Muscle of leg (tissue), 11 donors: ENCODE data around the gene EIF3F. TPM values are rescaled to one million over a fixed set of nuclear protein-coding genes. Genes with fewer than 3 reads are reported as not detected.

Experiments used
- DNase-seq: peaks from one replicate; pipeline ENCODE4 v3.0.0; 2013
- H3K27ac ChIP-seq: one replicate; pipeline ENCODE4 v1.5.1; 2013; ENCODE audit warnings: mild to moderate bottlenecking, low read length, control low read depth
- H3K27me3 ChIP-seq: one replicate; pipeline ENCODE4 v1.6.1; 2013; ENCODE audit warnings: low read length; ENCODE audit not compliant: control insufficient read depth, insufficient read depth
- H3K36me3 ChIP-seq: one replicate; pipeline ENCODE4 v1.6.1; 2013; ENCODE audit warnings: low read length; ENCODE audit not compliant: control insufficient read depth, insufficient read depth
- H3K4me1 ChIP-seq: one replicate; pipeline ENCODE4 v1.6.1; 2013; ENCODE audit warnings: low read length; ENCODE audit not compliant: control insufficient read depth, insufficient read depth
- H3K4me3 ChIP-seq: one replicate; pipeline ENCODE4 v1.5.1; 2013; ENCODE audit warnings: low read length, control low read depth
- H3K9me3 ChIP-seq: replicated peaks from 2 replicates; pipeline ENCODE4 v1.6.1; 2013; ENCODE audit warnings: low read depth, low read length; ENCODE audit not compliant: control insufficient read depth
- WGBS: methylation state at CpG from one replicate; pipeline ENCODE4 v1.1.5; 2013; ENCODE audit warnings: missing lambda C conversion rate; ENCODE audit not compliant: insufficient coverage; 5-methylcytosine and 5-hydroxymethylcytosine counted together
- polyA plus RNA-seq, 8 donors: library from polyadenylated mRNA; unstranded; fragments of 120-200 nt; gene quantifications; one replicate each; pipeline versions ENCODE4 v1.2.1 to v1.2.3, GENCODE V29; 2013; ENCODE audit warnings: inconsistent platforms in 1 of 8, low replicate concordance in 1 of 8; ENCODE audit not compliant: insufficient read length in 8 of 8, insufficient read depth in 1 of 8
- total RNA-seq: library from RNA; stranded (reverse); fragments of 120-200 nt; gene quantifications from one replicate; pipeline ENCODE4 v1.2.4, GENCODE V29; 2013

The EIF3F gene
- total and polyA plus RNA-seq, 9 donors, result 386 to 452 (median 417) TPM

DNA sequence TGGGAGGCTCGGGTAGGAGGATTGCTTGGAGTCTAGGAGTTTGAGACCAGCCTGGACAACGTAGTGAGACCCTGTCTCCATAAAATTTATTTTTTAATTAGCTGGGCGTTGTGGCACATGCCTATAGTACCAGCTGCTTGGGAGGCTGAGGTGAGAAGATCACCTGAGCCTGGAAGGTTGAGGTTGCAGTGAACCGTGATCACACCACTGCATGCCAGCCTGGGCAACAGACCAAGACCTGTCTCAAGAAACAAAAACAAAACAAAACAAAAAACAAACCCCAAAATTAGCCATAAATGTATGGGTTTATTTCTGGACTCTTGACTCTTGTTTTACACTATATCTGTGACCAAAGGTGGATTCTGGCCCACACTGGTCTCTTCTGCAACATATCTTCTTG lies 41.6 kb downstream of the EIF3F start:
- no peak overlapping the region for H3K27ac ChIP-seq
- no peaks in the 10 kb centered on the region for H3K9me3 ChIP-seq
- no CpG with 5 or more reads among the region's 4 CpGs for WGBS
- H3K36me3 ChIP-seq, result no peaks in the 10 kb centered on the region
- peaks cover 24% of the 10 kb centered on the region for H3K27me3 ChIP-seq
- H3K4me1 ChIP-seq, result peaks cover 12% of the 10 kb centered on the region
- no peak for DNase-seq
- no peak overlapping the region for H3K4me3 ChIP-seq

DNA sequence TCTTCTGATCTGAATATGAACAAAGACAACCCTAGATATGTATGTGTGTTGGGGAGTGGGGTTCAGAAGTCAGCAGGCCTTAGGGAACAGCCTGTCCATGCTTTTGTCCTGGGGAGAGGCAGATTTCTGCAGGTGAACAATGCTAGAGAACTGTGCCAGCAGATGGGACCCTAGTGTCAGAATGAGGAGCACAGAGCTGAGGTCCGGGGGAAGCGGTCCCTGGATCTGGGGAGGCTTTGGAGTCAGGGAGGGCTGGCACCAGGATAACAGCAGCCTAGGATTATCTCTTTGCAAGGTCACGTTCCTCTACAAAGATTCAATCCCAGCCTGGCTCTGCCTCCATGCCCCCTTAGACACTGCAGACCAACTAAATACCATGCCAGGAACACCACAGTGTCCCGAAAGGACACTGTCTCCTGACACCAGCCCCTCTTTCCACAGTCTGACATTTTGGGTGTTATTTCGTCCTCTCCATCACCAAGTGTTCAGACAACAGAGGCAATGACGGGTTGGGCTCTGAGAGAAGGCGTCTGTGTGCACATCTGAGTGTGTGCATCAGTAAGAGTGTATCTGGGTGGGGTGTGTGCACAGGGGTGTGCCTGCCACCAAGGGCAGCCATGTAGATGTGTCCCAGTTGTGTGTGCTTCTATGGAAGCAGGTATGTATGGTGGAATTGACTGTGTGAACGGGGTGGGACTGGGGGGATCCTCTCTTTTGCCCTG lies 43.5 kb downstream of the EIF3F start:
- no peak for DNase-seq
- WGBS, result 79% methylated on average over 5 of the region's 8 CpGs
- no peaks in the 10 kb centered on the region for H3K9me3 ChIP-seq
- H3K4me3 ChIP-seq, result no peak overlapping the region
- peaks cover 19% of the 10 kb centered on the region for H3K27me3 ChIP-seq
- no peak overlapping the region for H3K27ac ChIP-seq
- H3K36me3 ChIP-seq, result no peaks in the 10 kb centered on the region
- peaks cover 12% of the 10 kb centered on the region for H3K4me1 ChIP-seq

DNA sequence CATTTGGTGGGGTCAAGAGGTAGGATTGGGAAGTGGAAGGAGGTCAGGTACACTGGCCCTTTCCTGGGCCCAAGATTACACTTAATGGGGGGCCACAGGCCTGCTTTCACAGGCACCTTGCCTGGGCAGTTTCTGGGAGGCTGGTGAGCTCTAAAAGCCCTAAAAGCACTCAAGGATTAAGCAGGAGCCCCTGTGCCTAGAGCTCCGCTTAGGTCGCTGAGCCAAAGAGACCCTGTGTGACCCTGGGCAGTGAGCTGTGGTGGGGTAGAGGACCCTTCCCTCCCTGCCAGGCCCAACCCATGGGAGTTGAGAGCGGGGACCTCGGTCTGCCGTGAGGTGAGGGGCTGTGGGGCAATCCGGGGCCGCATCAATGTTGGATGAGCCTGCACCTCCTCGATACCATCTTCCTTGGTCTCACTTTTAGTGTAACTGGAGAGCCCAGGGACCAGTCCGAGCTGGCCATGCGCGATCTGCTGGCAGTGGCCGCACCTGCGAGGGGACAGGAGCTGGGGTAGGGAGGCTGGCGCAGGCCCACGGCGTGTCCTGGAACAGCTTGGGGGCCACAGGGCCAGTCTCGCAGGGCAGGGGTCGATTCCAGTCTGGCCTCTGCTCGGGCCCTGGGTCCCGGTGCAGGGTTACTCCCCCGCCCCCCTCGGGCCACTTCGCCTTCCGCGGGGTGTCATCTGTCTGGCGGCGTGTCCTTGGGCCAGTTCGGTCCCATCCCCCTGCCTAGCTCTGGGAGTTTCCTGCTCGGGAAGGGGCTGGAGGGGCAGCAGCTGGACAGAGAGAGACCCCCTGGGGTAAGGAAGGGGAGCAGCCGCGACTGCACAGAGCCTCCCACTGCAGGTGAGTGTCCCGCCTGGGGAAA lies 44.3 kb downstream of the EIF3F start:
- no peaks in the 10 kb centered on the region for H3K36me3 ChIP-seq
- no peak for DNase-seq
- H3K9me3 ChIP-seq, result no peaks in the 10 kb centered on the region
- H3K4me3 ChIP-seq, result no peak overlapping the region
- WGBS, result 59% methylated on average over 23 of the region's 32 CpGs
- H3K27me3 ChIP-seq, result peaks cover 19% of the 10 kb centered on the region
- H3K27ac ChIP-seq, result no peak overlapping the region
- peaks cover 12% of the 10 kb centered on the region for H3K4me1 ChIP-seq

DNA sequence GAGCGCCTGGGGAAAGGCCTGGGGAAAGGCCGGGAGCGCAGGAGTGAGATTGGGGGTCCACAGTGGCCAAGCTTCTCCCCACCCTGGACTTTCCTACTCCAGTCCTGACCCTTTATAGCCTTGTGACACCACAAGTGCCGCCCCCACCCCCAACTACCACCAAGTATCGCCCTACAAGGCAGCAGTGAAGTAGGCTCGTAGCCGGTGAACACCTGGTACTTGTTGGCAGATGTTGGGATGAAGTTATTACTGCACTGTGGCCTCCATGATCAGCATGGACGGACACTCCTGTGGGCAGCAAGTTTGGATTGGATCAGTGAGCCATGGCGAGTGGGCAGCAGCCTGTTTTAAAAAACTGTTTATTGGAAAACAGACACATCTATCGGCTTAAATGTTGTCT lies 45.0 kb downstream of the EIF3F start:
- H3K27ac ChIP-seq, result no peak overlapping the region
- H3K27me3 ChIP-seq, result peaks cover 19% of the 10 kb centered on the region
- no peak overlapping the region for H3K4me3 ChIP-seq
- WGBS, result 83% methylated on average over 4 of the region's 10 CpGs
- no peaks in the 10 kb centered on the region for H3K36me3 ChIP-seq
- peaks cover 12% of the 10 kb centered on the region for H3K4me1 ChIP-seq
- no peaks in the 10 kb centered on the region for H3K9me3 ChIP-seq
- no peak for DNase-seq

DNA sequence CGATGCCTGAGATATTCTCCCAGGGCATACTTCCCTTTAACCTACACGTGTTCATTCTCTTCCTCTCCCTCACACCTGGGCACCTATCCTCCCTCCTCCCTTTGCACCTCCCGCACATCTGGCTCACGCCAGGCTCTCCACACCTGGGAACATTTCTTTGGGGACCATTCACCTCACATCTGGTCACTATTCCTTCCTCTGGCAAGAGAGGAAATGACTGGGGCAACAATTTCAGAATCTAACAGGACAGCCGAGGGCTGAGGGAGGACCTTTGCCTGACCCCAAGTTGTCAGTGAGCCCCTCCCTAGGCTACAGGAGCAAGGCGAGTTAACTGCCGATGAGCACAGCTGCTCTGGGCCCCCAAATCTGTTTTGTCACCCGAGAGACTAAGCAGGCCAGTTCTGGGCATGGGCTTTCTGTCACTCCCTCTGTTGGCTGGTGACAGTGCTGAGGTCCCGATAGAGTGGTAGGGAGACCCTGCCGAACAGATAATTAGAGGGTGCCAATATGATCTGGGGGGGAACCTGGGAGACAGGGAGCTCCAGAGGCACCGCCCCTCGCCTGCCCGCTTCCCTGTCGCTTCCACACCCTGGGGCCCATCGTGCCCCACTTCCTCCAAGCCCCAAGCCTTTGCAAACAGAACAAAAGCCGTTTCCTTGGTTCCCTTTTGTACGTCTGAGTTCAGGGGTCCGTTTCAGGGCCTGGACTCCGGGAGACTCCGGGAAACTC lies 45.6 kb downstream of the EIF3F start:
- WGBS, result 19% methylated on average over 13 of the region's 20 CpGs

DNA sequence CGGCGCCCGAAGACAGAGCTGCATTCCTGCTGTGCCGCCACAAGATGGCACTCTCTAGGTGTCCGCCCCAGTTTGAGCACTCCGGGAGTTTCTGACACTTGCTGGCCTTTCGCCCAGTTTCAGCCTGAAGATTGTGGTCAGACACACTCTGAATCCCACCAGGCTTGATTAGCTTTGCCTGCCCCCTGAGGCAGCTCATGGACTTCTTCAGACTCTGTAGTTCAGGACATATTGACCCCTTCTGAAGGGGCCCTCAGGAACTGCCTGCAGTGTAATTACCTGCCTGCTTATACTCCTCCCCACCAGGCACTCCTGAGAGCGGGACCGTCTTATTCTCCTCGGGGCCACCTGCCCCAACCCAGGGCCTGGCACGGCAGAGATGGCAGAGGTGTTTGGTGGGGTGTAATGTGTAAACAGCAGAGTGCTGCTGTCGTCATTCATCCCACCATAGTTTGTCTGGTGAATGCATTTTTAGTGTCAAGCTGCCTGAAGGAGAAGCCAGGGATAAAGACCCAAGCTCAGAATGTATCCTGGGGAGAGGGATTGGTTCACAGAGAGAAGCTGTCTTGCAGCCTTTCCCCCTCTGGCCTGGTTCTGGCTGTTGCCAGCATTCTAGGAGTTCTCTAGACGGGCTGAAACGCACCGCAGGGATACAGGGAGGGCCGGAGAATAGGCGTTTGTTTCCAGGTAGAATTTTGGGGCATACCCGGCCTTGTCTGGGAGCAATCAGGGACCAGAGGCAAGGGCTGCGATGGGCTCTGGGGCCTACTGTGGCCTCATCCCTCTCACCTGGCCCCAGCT lies 46.4 kb downstream of the EIF3F start:
- Histone ChIP-seq H3K9me3 (no peaks in the 10 kb centered on the region), H3K27me3 (peaks cover 20% of the 10 kb centered on the region), H3K27ac (no peak overlapping the region), H3K4me1 (peaks cover 12% of the 10 kb centered on the region), H3K36me3 (no peaks in the 10 kb centered on the region), H3K4me3 (no peak overlapping the region)
- DNase-seq, result peak; percentile 91
- 41% methylated on average over 15 of the region's 19 CpGs for WGBS

More for the DNA sequence above, 45.6 kb downstream of the EIF3F start:
- Histone ChIP-seq H3K4me1 (peaks cover 12% of the 10 kb centered on the region), H3K27ac (no peak overlapping the region), H3K36me3 (no peaks in the 10 kb centered on the region), H3K9me3 (no peaks in the 10 kb centered on the region), H3K27me3 (peaks cover 17% of the 10 kb centered on the region), H3K4me3 (no peak overlapping the region)
- no peak for DNase-seq

DNA sequence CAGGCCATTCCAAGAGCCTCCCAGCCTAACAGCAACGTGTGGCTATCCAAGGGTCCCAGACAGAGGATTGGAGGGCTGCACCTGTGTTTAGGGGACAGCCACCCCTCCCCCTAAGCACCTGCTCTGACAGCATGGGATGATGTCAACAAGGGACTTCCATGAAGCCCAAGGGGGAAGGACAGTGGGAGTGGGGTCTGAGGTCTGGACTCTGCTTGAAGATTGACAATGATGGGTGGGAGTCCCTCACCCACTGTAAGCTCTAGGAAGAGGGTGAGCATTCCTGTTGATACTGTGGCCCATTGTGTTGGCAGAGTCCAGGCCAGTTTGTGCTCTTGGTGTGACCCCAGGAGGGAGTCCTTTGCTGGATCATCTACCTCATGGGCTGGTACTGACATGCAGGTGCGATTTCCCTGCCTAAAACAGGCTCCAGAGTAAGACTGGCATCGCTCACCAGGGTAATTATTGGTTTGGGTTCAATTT lies 47.0 kb downstream of the EIF3F start:
- Histone ChIP-seq H3K4me3 (no peak overlapping the region), H3K9me3 (no peaks in the 10 kb centered on the region), H3K27ac (no peak overlapping the region), H3K4me1 (peaks cover 12% of the 10 kb centered on the region), H3K36me3 (no peaks in the 10 kb centered on the region), H3K27me3 (peaks cover 17% of the 10 kb centered on the region)
- DNase-seq, result no peak
- no CpG with 5 or more reads among the region's 3 CpGs for WGBS

DNA sequence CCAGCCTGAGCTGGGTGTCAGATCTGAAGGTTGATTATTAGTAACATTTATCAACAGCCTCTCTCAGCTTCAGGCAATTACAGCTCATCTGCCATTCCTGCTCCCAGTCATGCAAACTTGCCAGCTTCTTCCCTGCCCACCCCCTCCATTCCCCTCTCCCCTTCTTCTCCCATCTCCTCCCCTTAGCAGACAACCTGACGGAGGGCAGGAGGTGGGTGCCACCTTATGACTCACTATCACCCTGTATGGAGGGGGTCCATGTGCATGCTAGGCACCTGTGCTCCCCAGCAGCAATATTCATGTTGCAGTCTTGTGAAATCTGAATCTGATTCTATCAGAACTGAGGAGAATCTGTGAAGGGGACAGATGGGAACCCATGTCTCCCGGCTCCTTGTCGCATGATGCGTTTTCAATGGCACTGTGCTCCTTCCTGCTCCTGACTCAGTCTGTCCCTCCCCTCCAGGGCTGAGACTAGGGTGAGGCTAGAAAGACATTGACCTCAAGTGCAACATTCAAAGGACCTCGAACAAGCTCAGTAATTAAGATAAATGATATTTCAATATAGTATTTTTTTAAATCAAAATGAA lies 47.6 kb downstream of the EIF3F start:
- no peak overlapping the region for H3K4me3 ChIP-seq
- DNase-seq, result no peak
- H3K9me3 ChIP-seq, result no peaks in the 10 kb centered on the region
- peaks cover 14% of the 10 kb centered on the region for H3K27me3 ChIP-seq
- no peak overlapping the region for H3K27ac ChIP-seq
- peaks cover 12% of the 10 kb centered on the region for H3K4me1 ChIP-seq
- no peaks in the 10 kb centered on the region for H3K36me3 ChIP-seq
- WGBS, result no CpG with 5 or more reads among the region's 5 CpGs

DNA sequence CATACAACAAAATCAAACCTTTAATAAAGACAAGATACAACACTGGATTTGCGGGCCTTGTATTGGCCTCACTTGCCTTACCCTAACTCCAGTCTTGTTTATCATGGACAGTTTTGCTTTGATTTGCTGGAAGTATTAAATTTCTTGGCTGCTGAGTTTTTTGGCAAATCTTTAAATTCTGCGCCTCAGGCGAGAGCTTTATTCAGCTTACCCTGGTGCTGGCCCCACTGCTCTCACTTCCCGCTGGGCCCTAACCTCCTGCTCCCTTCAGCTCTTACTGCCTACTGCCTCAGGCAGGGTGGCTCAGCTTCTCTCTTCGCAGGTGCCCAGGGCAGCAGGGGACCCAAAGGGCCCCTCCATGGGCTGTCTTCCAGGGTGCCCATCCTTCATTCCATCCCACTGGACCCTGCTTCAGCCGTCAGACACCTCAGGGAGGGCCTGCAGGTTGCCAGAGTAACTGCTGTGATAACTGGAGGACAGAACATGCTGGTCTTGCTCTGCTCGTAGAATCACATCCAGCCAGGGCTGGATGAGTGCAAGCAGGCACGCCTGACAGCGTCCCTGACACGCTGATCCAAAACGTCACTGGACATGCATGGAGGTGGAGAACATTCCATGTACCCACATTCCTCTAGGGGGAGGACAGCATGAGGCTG lies 48.2 kb downstream of the EIF3F start:
- H3K27me3 ChIP-seq, result peaks cover 14% of the 10 kb centered on the region
- H3K4me1 ChIP-seq, result peaks cover 12% of the 10 kb centered on the region
- no peaks in the 10 kb centered on the region for H3K9me3 ChIP-seq
- H3K36me3 ChIP-seq, result no peaks in the 10 kb centered on the region
- WGBS, result 45% methylated on average over 10 of the region's 11 CpGs
- no peak for DNase-seq
- H3K4me3 ChIP-seq, result no peak overlapping the region
- no peak overlapping the region for H3K27ac ChIP-seq
